Thyroid gland (tissue), 4 donors: ENCODE measurements around the gene CLCA1. TPM values are rescaled to one million over a fixed set of nuclear protein-coding genes. Genes with fewer than 3 reads are reported as not detected.

ENCODE experiments used
- DNase-seq, 2 donors: peaks; one replicate each; pipeline ENCODE4 v3.0.0-alpha.2; 2019
- H3K27ac ChIP-seq, 3 donors: fragments of 200-600 bp; sonication (generic); 1 replicate in 2 of 3; 2 replicates in 1 of 3; pipeline ENCODE4 v1.5.1; 2016 to 2019; ENCODE audit warnings: mild to moderate bottlenecking in 1 of 3, moderate library complexity in 1 of 3
- H3K27me3 ChIP-seq: fragments of 200-600 bp; sonication (generic); one replicate; pipeline ENCODE4 v1.5.1; 2019
- H3K36me3 ChIP-seq, 2 donors: fragments of 200-600 bp; sonication (generic); one replicate each; pipeline ENCODE4 v1.5.1; 2016 to 2019
- H3K4me1 ChIP-seq, 2 donors: fragments of 200-600 bp; sonication (generic); one replicate each; pipeline ENCODE4 v1.5.1; 2017 to 2019
- H3K4me3 ChIP-seq, 3 donors: fragments of 200-600 bp; sonication (generic); replicated peaks in 1 of 3; 1 replicate in 2 of 3; 2 replicates in 1 of 3; pipeline ENCODE4 v1.5.1; 2016; ENCODE audit warnings: mild to moderate bottlenecking in 1 of 3
- H3K9me3 ChIP-seq: fragments of 200-600 bp; sonication (generic); one replicate; pipeline ENCODE4 v1.5.1; 2017
- CTCF ChIP-seq, 6 experiments: fragments of 200-600 bp in 3 of 6; fragments of 450-650 bp in 3 of 6; sonication (generic) in 3 of 6; IDR thresholded peaks; one replicate each; pipeline ENCODE4 v1.5.1; 2016 to 2019; ENCODE audit warnings: antibody characterized with exemption in 6 of 6, mild to moderate bottlenecking in 2 of 6, inconsistent platforms in 1 of 6, moderate library complexity in 1 of 6
- POLR2A ChIP-seq, 2 donors: fragments of 450-650 bp; IDR thresholded peaks; one replicate each; pipeline ENCODE4 v1.6.1; 2017; ENCODE audit warnings: antibody characterized with exemption in 2 of 2, mild to moderate bottlenecking in 2 of 2, moderate library complexity in 1 of 2
- WGBS, 2 donors: methylation state at CpG; one replicate each; pipeline ENCODE4 v1.1.5; 2017; 5-methylcytosine and 5-hydroxymethylcytosine counted together
- intact Hi-C: fragments of 100-400 bp; cut with DNase I; formaldehyde crosslinking; loops from one replicate; pipeline ENCODE4 v1.15.1; 2023
- total RNA-seq, 4 donors: library from RNA; depleted of rRNA; stranded (reverse); fragments of >200 nt; gene quantifications; one replicate each; pipeline ENCODE4 v1.2.3, GENCODE V29; 2016

The CLCA1 gene
- total RNA-seq, 4 donors from 2014 or later, result not detected

GRCh38 chr1:86502721-86503405, 34.1 kb downstream of the CLCA1 start:
- intact Hi-C loops, result no loop called here
- H3K27ac ChIP-seq, result peak overlapping the region in 2 of 3 donors; percentile 78 to 91
- DNase-seq, result peak; percentile 20 to 41
- H3K4me1 ChIP-seq, result peaks cover 0 to 14% of the 10 kb centered on the region in 2 donors
- no peak for TF ChIP-seq CTCF (IDR thresholded peaks at IDR 0.05)
- no peak for TF ChIP-seq POLR2A (IDR thresholded peaks at IDR 0.05)
- peak overlapping the region in 2 of 3 donors; percentile 16 to 28 for H3K4me3 ChIP-seq
- WGBS, 2 donors, result 44 to 75% methylated on average over 18 of the region's 18 CpGs
- H3K9me3 ChIP-seq, result no peaks in the 10 kb centered on the region
- H3K36me3 ChIP-seq, result no peaks in the 10 kb centered on the region
- no peaks in the 10 kb centered on the region for H3K27me3 ChIP-seq

DNA sequence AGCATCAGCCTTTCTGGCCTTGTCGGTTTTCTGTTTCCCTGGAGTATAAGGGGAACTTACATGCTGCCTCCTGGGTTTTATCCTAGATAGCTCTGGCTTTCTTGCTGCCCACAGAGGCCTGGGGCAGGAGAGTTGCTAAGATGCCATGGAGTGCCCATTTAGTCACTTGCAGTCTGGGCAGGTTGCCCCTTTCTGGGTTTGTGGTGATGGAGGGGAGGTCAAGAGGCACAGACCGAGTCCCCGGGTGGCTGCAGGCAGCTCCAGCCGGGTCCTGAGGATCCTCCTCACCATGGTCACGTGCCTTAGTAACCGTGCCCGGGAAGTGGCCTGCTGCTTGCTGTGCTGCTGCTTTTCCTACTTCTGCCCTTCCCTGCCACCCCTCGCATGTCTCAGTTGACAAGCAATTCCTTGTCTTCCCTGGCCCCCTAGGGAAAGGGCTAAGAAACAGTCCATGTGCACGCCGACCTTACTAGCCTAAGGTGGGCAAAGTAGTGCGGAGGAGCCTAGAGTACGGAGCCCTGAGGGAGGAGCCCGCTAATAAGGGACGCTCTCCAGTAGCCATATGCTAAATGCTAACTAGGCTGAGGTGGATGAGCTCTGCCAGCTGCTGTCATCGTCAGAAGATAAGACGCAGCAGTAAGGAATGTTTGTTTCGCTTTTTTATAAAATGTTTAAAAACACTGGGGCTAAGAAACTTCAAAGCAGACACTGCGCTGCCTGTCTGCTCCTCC, 34.8 kb downstream of the CLCA1 start:
- intact Hi-C loops, result no loop called here
- no peaks in the 10 kb centered on the region for H3K9me3 ChIP-seq
- H3K4me1 ChIP-seq, result peaks cover 0 to 14% of the 10 kb centered on the region in 2 donors
- peak; percentile 80 for DNase-seq
- H3K36me3 ChIP-seq, result no peaks in the 10 kb centered on the region
- TF ChIP-seq CTCF (IDR thresholded peaks at IDR 0.05) (no peak), POLR2A (IDR thresholded peaks at IDR 0.05) (peak in 1 of 2 donors; percentile 12)
- H3K27ac ChIP-seq, result peak overlapping the region; percentile 69 to 91 (median 78)
- no peaks in the 10 kb centered on the region for H3K27me3 ChIP-seq
- 23 to 30% methylated on average over 18 of the region's 18 CpGs for WGBS, 2 donors
- no peak overlapping the region for H3K4me3 ChIP-seq

GRCh38 chr1:86504137-86504479, 35.4 kb downstream of the CLCA1 start:
- H3K36me3 ChIP-seq, result no peaks in the 10 kb centered on the region
- no peaks in the 10 kb centered on the region for H3K9me3 ChIP-seq
- H3K4me3 ChIP-seq, result no peak overlapping the region
- DNase-seq, result peak; percentile 70 to 73
- intact Hi-C loops, result no loop called here
- WGBS, 2 donors, result 20 to 32% methylated on average over 9 of the region's 9 CpGs
- no peaks in the 10 kb centered on the region for H3K27me3 ChIP-seq
- peaks cover 0 to 14% of the 10 kb centered on the region in 2 donors for H3K4me1 ChIP-seq
- H3K27ac ChIP-seq, result peak overlapping the region; percentile 69 to 91 (median 78)
- TF ChIP-seq CTCF (IDR thresholded peaks at IDR 0.05) (no peak), POLR2A (IDR thresholded peaks at IDR 0.05) (peak in 1 of 2 donors; percentile 19)

GRCh38 chr1:86504895-86505563, 36.3 kb downstream of the CLCA1 start:
- H3K27ac ChIP-seq, result peak overlapping the region in 2 of 3 donors; percentile 69 to 91
- no peaks in the 10 kb centered on the region for H3K36me3 ChIP-seq
- peak; percentile 60 to 65 for DNase-seq
- H3K9me3 ChIP-seq, result no peaks in the 10 kb centered on the region
- no peak for TF ChIP-seq CTCF (IDR thresholded peaks at IDR 0.05)
- TF ChIP-seq POLR2A (IDR thresholded peaks at IDR 0.05), result no peak
- intact Hi-C loops, result no loop called here
- H3K4me3 ChIP-seq, result no peak overlapping the region
- H3K27me3 ChIP-seq, result no peaks in the 10 kb centered on the region
- 80 to 82% methylated on average over 9 of the region's 9 CpGs for WGBS, 2 donors
- peaks cover 0 to 14% of the 10 kb centered on the region in 2 donors for H3K4me1 ChIP-seq
